Measurements from ENCODE around the gene ANO8.
"Not testable (repeated sequence)": the region's sequence is repeated elsewhere in the genome, so short reads cannot be mapped to it uniquely, and the experiment has no call there.

Gene ANO8

GRCh38 chr19:17279436-17279835 lies 55.2 kb downstream of the ANO8 start:
- H3K4me3 ChIP-seq (ENCODE audit: low read length) = no peak overlapping the region
- no peak for DNase-seq (ENCODE audit: low read depth)
- no peak for TF ChIP-seq CTCF (conservative IDR thresholded peaks at IDR 0.05; ENCODE audit: low read depth, low read length)

- DNase-seq (ENCODE audit: low read depth) = no peak
- no peak overlapping the region for H3K4me3 ChIP-seq (ENCODE audit: low read length)
- no peak for TF ChIP-seq CTCF (conservative IDR thresholded peaks at IDR 0.05; ENCODE audit: low read depth, low read length)
Observed at GRCh38 chr19:17275441-17276175, 59.0 kb downstream of the ANO8 start.

GRCh38 chr19:17274892-17275291 lies 59.8 kb downstream of the ANO8 start:
- not testable (repeated sequence) for DNase-seq (ENCODE audit: low read depth); H3K4me3 ChIP-seq (ENCODE audit: low read length)
